ENCODE measurements around the gene DAP.

Gene DAP

DNA sequence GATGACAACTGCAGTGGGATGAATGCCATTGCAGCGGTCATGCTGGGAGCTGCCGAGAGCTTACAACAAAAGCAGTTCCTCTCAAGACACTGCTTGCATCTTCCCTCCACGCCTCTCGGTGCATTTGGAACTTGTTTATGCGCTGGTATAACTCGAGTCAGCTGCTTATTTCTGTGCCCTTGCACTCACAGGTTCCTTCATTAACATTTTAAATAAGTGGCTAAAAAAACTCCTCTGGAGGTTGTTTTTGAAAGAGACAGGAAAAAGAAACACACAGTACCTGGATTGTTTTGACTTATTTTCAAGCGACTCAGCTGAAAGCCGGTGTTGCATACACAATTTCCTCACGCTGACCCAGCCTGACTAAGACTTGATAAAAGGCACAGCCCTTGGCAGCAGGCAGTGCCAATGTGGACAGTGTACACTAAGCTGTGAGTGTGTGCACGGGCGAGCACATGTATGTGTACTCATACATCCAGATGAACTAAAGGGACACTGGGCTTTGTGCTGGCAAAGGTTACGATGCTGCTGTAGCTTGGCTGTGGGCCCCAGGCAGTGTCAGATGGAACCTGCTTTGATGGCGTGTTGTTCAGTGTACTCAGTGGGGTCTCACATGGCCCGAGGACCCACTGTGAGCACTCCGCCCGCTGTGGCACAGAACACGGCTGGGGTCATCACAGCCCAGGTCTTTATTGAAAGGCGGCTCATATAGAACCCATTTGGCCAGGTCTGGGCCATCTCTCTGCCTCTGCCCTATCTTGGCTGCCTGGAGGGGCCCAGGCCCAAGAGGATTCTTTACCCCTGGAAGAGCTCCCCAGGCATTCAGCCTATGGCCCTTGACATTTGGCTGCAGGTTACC is 104.8 kb downstream of the DAP start:
- TF ChIP-seq, protein P1, sequence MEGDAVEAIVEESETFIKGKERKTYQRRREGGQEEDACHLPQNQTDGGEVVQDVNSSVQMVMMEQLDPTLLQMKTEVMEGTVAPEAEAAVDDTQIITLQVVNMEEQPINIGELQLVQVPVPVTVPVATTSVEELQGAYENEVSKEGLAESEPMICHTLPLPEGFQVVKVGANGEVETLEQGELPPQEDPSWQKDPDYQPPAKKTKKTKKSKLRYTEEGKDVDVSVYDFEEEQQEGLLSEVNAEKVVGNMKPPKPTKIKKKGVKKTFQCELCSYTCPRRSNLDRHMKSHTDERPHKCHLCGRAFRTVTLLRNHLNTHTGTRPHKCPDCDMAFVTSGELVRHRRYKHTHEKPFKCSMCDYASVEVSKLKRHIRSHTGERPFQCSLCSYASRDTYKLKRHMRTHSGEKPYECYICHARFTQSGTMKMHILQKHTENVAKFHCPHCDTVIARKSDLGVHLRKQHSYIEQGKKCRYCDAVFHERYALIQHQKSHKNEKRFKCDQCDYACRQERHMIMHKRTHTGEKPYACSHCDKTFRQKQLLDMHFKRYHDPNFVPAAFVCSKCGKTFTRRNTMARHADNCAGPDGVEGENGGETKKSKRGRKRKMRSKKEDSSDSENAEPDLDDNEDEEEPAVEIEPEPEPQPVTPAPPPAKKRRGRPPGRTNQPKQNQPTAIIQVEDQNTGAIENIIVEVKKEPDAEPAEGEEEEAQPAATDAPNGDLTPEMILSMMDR (IDR thresholded peaks at IDR 0.05; ENCODE audit: insufficient read depth, low read length, poor library complexity, severe bottlenecking), result no peak
- TF ChIP-seq EZH2phosphoT487 (conservative IDR thresholded peaks at IDR 0.05; ENCODE audit: low read length), result no peak
- H2AFZ ChIP-seq (ENCODE audit: low read depth, low read length, severe bottlenecking), result no peak overlapping the region
- no peaks in the 10 kb centered on the region for H3K9me2 ChIP-seq (replicated peaks; ENCODE audit: insufficient read depth, low read length)
- H3K9ac ChIP-seq (ENCODE audit: low read length), result no peak overlapping the region
- H3K4me2 ChIP-seq (ENCODE audit: low read depth, low read length, poor library complexity, severe bottlenecking), result no peak overlapping the region
- H3K27ac ChIP-seq (ENCODE audit: low read depth, low read length), result no peak overlapping the region
- no peaks in the 10 kb centered on the region for H3K79me2 ChIP-seq (ENCODE audit: insufficient read depth, low read length)
- H3K36me3 ChIP-seq (ENCODE audit: low read length), result no peaks in the 10 kb centered on the region
- H3K27me3 ChIP-seq (ENCODE audit: low read length), result no peaks in the 10 kb centered on the region
- H4K20me1 ChIP-seq (ENCODE audit: low read depth, low read length), result no peaks in the 10 kb centered on the region
- peaks cover 6% of the 10 kb centered on the region; the same call in 1 of the 2 replicates for H3F3A ChIP-seq (ENCODE audit: insufficient read depth)
- H3K9me3 ChIP-seq (ENCODE audit: insufficient read depth, low read length), result no peaks in the 10 kb centered on the region
- H3K4me3 ChIP-seq (ENCODE audit: insufficient read depth, low read length, poor library complexity, severe bottlenecking), result no peak overlapping the region

DNA sequence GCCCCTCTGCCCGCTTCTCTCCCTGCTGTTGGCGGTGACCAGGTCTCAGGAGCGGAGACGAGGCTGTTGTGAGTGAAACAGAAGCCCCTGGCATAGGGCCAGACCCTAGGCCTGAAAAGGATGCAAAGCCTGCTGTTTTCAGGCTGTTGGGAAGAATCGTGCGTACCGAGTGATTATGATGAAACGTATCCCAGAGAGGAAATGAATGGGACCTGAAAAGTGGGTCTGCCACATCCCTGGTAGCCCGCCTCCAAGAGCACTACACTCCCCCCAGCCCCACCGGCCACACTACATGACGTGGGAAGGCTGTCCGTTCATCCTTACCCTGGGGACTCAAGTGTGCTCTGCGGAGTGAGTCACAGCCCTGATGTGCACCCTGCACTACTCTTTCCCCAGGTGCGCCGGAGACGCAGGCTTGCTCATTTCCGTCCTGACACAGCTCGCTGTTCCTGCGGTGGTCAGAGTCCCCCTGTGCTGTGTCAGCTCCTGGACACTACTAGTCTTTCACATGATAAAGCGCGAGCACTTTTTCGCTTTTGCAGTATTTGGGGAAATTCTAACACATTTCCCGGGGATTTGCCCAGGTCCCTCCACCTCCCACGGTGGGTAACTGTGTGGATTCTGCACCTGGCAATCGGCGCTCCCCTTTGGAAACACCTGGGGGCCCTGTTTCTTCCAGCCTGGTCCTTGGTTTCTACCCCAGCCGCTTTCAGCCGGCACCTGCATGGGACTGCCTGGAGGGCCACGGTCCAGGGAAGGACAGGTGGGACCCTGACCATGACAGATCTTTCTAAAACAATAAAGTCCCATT is 105.7 kb downstream of the DAP start:
- Histone ChIP-seq H3K27me3 (ENCODE audit: low read length) (no peaks in the 10 kb centered on the region), H3K4me2 (ENCODE audit: low read depth, low read length, poor library complexity, severe bottlenecking) (no peak overlapping the region), H3K36me3 (ENCODE audit: low read length) (no peaks in the 10 kb centered on the region), H3K27ac (ENCODE audit: low read depth, low read length) (no peak overlapping the region), H3K9me3 (ENCODE audit: insufficient read depth, low read length) (no peaks in the 10 kb centered on the region), H3K4me3 (ENCODE audit: insufficient read depth, low read length, poor library complexity, severe bottlenecking) (no peak overlapping the region), H4K20me1 (ENCODE audit: low read depth, low read length) (no peaks in the 10 kb centered on the region), H3F3A (ENCODE audit: insufficient read depth) (peaks cover 6% of the 10 kb centered on the region; the same call in 1 of the 2 replicates), H3K9me2 (replicated peaks; ENCODE audit: insufficient read depth, low read length) (no peaks in the 10 kb centered on the region), H3K9ac (ENCODE audit: low read length) (no peak overlapping the region), H2AFZ (ENCODE audit: low read depth, low read length, severe bottlenecking) (no peak overlapping the region), H3K79me2 (ENCODE audit: insufficient read depth, low read length) (no peaks in the 10 kb centered on the region)
- TF ChIP-seq EZH2phosphoT487 (conservative IDR thresholded peaks at IDR 0.05; ENCODE audit: low read length), result no peak
- TF ChIP-seq, protein P1 (IDR thresholded peaks at IDR 0.05; ENCODE audit: insufficient read depth, low read length, poor library complexity, severe bottlenecking), result no peak

- Histone ChIP-seq H3F3A (ENCODE audit: insufficient read depth) (peaks cover 6% of the 10 kb centered on the region; the same call in 1 of the 2 replicates), H3K79me2 (ENCODE audit: insufficient read depth, low read length) (no peaks in the 10 kb centered on the region), H3K27ac (ENCODE audit: low read depth, low read length) (no peak overlapping the region), H3K4me3 (ENCODE audit: insufficient read depth, low read length, poor library complexity, severe bottlenecking) (no peak overlapping the region), H3K9ac (ENCODE audit: low read length) (no peak overlapping the region), H2AFZ (ENCODE audit: low read depth, low read length, severe bottlenecking) (no peak overlapping the region), H3K4me2 (ENCODE audit: low read depth, low read length, poor library complexity, severe bottlenecking) (no peak overlapping the region), H3K9me2 (replicated peaks; ENCODE audit: insufficient read depth, low read length) (no peaks in the 10 kb centered on the region), H3K36me3 (ENCODE audit: low read length) (no peaks in the 10 kb centered on the region), H4K20me1 (ENCODE audit: low read depth, low read length) (no peaks in the 10 kb centered on the region), H3K27me3 (ENCODE audit: low read length) (no peaks in the 10 kb centered on the region), H3K9me3 (ENCODE audit: insufficient read depth, low read length) (no peaks in the 10 kb centered on the region)
- no peak for TF ChIP-seq EZH2phosphoT487 (conservative IDR thresholded peaks at IDR 0.05; ENCODE audit: low read length)
- TF ChIP-seq, protein P1 (IDR thresholded peaks at IDR 0.05; ENCODE audit: insufficient read depth, low read length, poor library complexity, severe bottlenecking), result no peak
Measured at GRCh38 chr5:10654566-10654965, 106.5 kb downstream of the DAP start.

Data from SU-DHL-6 (cell line).